B cell (primary cell): ENCODE results near the gene ALOX15B. TPM values are rescaled to one million over a fixed set of nuclear protein-coding genes. Genes with fewer than 3 reads are reported as not detected.

Experiments
- ATAC-seq: fragments of 200-7000 bp; cut with Tn5 transposase; one replicate; pipeline ENCODE4 v1.10.0; 2021; ENCODE audit warnings: low read depth, mild to moderate bottlenecking, moderate number of reproducible peaks, moderate library complexity
- CTCF ChIA-PET: fragments of 350-600 bp; sonication (Branson Sonifier 250); formaldehyde crosslinking; loops from one replicate; lab custom pipeline; 2021; ENCODE audit warnings: antibody characterized with exemption, inconsistent platforms; lab: Charles Lee
- POLR2A ChIA-PET: fragments of 350-600 bp; sonication (Branson Sonifier 250); formaldehyde crosslinking; loops from one replicate; lab custom pipeline; 2021; ENCODE audit warnings: antibody characterized with exemption; lab: Charles Lee
- DNase-seq: peaks from one replicate; pipeline ENCODE4 v3.0.0; 2013
- H2AFZ ChIP-seq: 2 replicates; pipeline ENCODE4 v1.6.1; 2012; ENCODE audit warnings: mild to moderate bottlenecking, low read depth, low read length; ENCODE audit not compliant: insufficient read depth, poor library complexity, severe bottlenecking
- H3K27ac ChIP-seq, 2 donors: 1 replicate in 1 of 2; 2 replicates in 1 of 2; pipeline ENCODE4 v1.5.1; 2012 to 2013; ENCODE audit warnings: low read length in 2 of 2, mild to moderate bottlenecking in 2 of 2, moderate library complexity in 1 of 2
- H3K27me3 ChIP-seq, 4 experiments: fragments of 200-600 bp in 1 of 4; sonication (generic) in 1 of 4; replicated peaks in 1 of 4; 1 replicate in 2 of 4; 2 replicates in 2 of 4; pipeline versions ENCODE4 v1.6.1 to v1.7.0; 2013 to 2016; ENCODE audit warnings: low read length in 3 of 4, mild to moderate bottlenecking in 2 of 4, mixed read lengths in 1 of 4, moderate library complexity in 1 of 4; ENCODE audit not compliant: insufficient read depth in 4 of 4, control insufficient read depth in 3 of 4; ENCODE audit errors: control extremely low read depth in 1 of 4
- H3K36me3 ChIP-seq, 2 experiments: replicated peaks in 1 of 2; 1 replicate in 1 of 2; 2 replicates in 1 of 2; pipeline versions ENCODE4 v1.6.1 to v1.7.1; 2013; ENCODE audit warnings: low read length in 1 of 2; ENCODE audit not compliant: insufficient read depth in 2 of 2, control insufficient read depth in 1 of 2; ENCODE audit errors: control extremely low read depth in 1 of 2, extremely low read depth in 1 of 2
- H3K4me1 ChIP-seq, 2 donors: fragments of 200-600 bp in 1 of 2; sonication (generic) in 1 of 2; 1 replicate in 1 of 2; 2 replicates in 1 of 2; pipeline versions ENCODE4 v1.5.1 to v1.6.1; 2013 to 2017; ENCODE audit warnings: low read length in 2 of 2; ENCODE audit not compliant: control insufficient read depth in 2 of 2, insufficient read depth in 2 of 2
- H3K4me2 ChIP-seq: replicated peaks from 2 replicates; pipeline ENCODE3; 2012; ENCODE audit warnings: mild to moderate bottlenecking, low read depth, low read length; ENCODE audit not compliant: poor library complexity, severe bottlenecking
- H3K4me3 ChIP-seq, 5 experiments: fragments of 200-600 bp in 1 of 5; sonication (generic) in 1 of 5; 1 replicate in 3 of 5; 2 replicates in 2 of 5; pipeline versions ENCODE4 v1.5.1 to v1.7.0; 2011 to 2016; ENCODE audit warnings: low read length in 4 of 5, mild to moderate bottlenecking in 4 of 5, low read depth in 2 of 5, control low read depth in 1 of 5, moderate library complexity in 1 of 5; ENCODE audit not compliant: insufficient read depth in 1 of 5; ENCODE audit errors: control extremely low read depth in 1 of 5, extremely low read depth in 1 of 5
- H3K79me2 ChIP-seq: fragments of 200-600 bp; sonication (generic); one replicate; pipeline ENCODE4 v1.6.0; 2016; ENCODE audit warnings: low read length; ENCODE audit not compliant: control insufficient read depth, insufficient read depth
- H3K9ac ChIP-seq: fragments of 200-600 bp; sonication (generic); 2 replicates; pipeline ENCODE4 v1.6.1; 2017; ENCODE audit warnings: mild to moderate bottlenecking, low read length, moderate library complexity
- H3K9me3 ChIP-seq, 3 donors: one replicate each; pipeline versions ENCODE4 v1.6.1 to v1.7.1; 2013; ENCODE audit warnings: low read length in 2 of 3; ENCODE audit not compliant: control insufficient read depth in 2 of 3, insufficient read depth in 1 of 3; ENCODE audit errors: control extremely low read depth in 1 of 3
- H4K20me1 ChIP-seq: 2 replicates; pipeline ENCODE4 v1.6.0; 2012; ENCODE audit warnings: mild to moderate bottlenecking, low read length; ENCODE audit not compliant: insufficient read depth, control insufficient read depth, poor library complexity, severe bottlenecking
- H3K27ac Mint-ChIP-seq: one replicate; pipeline ENCODE4 v1.8.0; 2021; ENCODE audit warnings: mixed read lengths
- H3K27me3 Mint-ChIP-seq: one replicate; pipeline ENCODE4 v1.8.0; 2021; ENCODE audit warnings: mixed read lengths
- H3K4me1 Mint-ChIP-seq: one replicate; pipeline ENCODE4 v1.8.0; 2021; ENCODE audit warnings: mixed read lengths
- H3K4me3 Mint-ChIP-seq: one replicate; pipeline ENCODE4 v1.8.0; 2021; ENCODE audit warnings: mixed read lengths
- H3K9me3 Mint-ChIP-seq: one replicate; pipeline ENCODE4 v1.8.0; 2022; ENCODE audit warnings: mixed read lengths; ENCODE audit not compliant: insufficient read depth
- EZH2 ChIP-seq: IDR thresholded peaks from 2 replicates; pipeline ENCODE4 v1.6.1; 2012; ENCODE audit warnings: borderline replicate concordance, low read depth, mild to moderate bottlenecking, moderate library complexity, low read length; ENCODE audit not compliant: insufficient read depth, poor library complexity, severe bottlenecking
- WGBS: methylation state at CpG from one replicate; pipeline ENCODE4 v1.1.5; 2013; ENCODE audit warnings: missing lambda C conversion rate; ENCODE audit not compliant: insufficient coverage; 5-methylcytosine and 5-hydroxymethylcytosine counted together
- intact Hi-C: fragments of 100-400 bp; cut with micrococcal nuclease; formaldehyde crosslinking; loops from one replicate; pipeline ENCODE4 v1.10.0; 2022
- polyA plus RNA-seq: library from polyadenylated mRNA; depleted of rRNA; stranded (reverse); fragments of >200 nt; gene quantifications from 2 replicates; pipeline ENCODE4 v1.2.3, GENCODE V29; 2012
- total RNA-seq, 2 donors: library from RNA; stranded (reverse); fragments of 120-200 nt in 1 of 2; gene quantifications; 1 replicate in 1 of 2; 2 replicates in 1 of 2; pipeline versions ENCODE4 v1.2.3 to v1.2.4, GENCODE V29; 2013 to 2022
- TF ChIP-seq, protein P1 (sequence below): fragments of 200-600 bp; IDR thresholded peaks from one replicate; pipeline ENCODE4 v1.8.0; 2022; ENCODE audit warnings: antibody characterized with exemption, mild to moderate bottlenecking

ALOX15B gene
- total and polyA plus RNA-seq, 2 donors (not counting 1 experiment from before 2014, with no cell fraction given): 0.03 TPM; not detected in 1

DNA sequence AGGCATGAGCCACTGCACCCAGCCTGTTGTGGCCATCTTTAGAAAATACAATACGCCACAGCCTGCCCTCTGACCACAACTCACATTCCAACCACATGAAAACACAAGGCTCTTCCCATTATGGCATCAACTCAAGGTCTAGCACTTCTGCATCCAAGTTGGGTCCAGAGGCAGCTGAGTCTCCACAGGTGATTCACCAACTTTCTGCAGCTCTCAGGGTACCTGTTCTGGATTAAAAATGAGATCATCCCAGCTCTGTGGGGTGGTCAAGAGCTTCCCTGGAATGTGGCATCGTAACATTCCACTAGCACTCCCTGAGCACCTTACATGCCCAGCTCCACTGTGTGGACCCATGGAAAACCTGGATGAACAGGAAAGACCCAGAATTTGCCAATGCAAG, 46.3 kb upstream of the ALOX15B start:
- H3K27ac ChIP-seq: no peak overlapping the region
- POLR2A ChIA-PET: no interaction called here
- no peaks in the 10 kb centered on the region for H3K79me2 ChIP-seq
- WGBS: 94% methylated on average over 2 of the region's 2 CpGs
- no peak overlapping the region for H3K9ac ChIP-seq
- no peak overlapping the region for H3K4me3 Mint-ChIP-seq
- H3K9me3 Mint-ChIP-seq: no peaks in the 10 kb centered on the region
- no peak overlapping the region for H3K27ac Mint-ChIP-seq
- peaks cover 12 to 23% of the 10 kb centered on the region in 2 donors for H3K4me1 ChIP-seq
- H4K20me1 ChIP-seq: no peaks in the 10 kb centered on the region
- peaks cover 28% of the 10 kb centered on the region for H3K4me1 Mint-ChIP-seq
- no peak for DNase-seq
- no peak overlapping the region for H3K4me2 ChIP-seq
- no peak for TF ChIP-seq EZH2
- TF ChIP-seq, protein P1, sequence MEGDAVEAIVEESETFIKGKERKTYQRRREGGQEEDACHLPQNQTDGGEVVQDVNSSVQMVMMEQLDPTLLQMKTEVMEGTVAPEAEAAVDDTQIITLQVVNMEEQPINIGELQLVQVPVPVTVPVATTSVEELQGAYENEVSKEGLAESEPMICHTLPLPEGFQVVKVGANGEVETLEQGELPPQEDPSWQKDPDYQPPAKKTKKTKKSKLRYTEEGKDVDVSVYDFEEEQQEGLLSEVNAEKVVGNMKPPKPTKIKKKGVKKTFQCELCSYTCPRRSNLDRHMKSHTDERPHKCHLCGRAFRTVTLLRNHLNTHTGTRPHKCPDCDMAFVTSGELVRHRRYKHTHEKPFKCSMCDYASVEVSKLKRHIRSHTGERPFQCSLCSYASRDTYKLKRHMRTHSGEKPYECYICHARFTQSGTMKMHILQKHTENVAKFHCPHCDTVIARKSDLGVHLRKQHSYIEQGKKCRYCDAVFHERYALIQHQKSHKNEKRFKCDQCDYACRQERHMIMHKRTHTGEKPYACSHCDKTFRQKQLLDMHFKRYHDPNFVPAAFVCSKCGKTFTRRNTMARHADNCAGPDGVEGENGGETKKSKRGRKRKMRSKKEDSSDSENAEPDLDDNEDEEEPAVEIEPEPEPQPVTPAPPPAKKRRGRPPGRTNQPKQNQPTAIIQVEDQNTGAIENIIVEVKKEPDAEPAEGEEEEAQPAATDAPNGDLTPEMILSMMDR: no peak
- no peak overlapping the region for H2AFZ ChIP-seq
- H3K9me3 ChIP-seq: no peaks in the 10 kb centered on the region
- CTCF ChIA-PET: interaction anchor here (1.1 to 1.6 kb wide), 9 partner anchors 9 to 249 kb away, joined by 3 to 6 read pairs (median 5); partner anchors contain the start of gene RNF227
- no peak for ATAC-seq
- H3K4me3 ChIP-seq: no peak overlapping the region
- intact Hi-C loops: no loop called here
- H3K27me3 ChIP-seq: peaks cover 0 to 11% (median 0%) of the 10 kb centered on the region in 4 experiments
- H3K27me3 Mint-ChIP-seq: peaks cover 20% of the 10 kb centered on the region
- no peaks in the 10 kb centered on the region for H3K36me3 ChIP-seq

DNA sequence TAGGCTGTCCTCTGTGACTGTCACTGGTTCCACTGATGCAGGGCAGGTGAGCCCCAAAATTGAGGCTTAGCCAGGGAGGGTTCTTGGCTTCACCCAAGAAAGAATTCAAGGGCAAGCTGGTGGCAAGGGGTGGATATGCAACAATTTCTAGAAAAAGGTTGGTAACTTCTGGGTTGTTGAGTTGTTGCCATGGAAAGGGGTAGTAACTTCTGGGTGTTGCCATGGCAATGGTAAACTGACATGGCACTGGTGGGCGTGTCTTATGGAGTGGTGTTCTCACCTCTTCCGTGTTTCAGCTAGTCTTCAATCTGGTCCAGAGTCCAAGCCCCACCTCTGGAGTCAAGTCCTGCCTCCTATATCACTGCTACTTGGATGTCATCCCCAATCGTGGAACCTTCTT, 45.9 kb upstream of the ALOX15B start:
- peaks cover 18% of the 10 kb centered on the region for H3K27me3 Mint-ChIP-seq
- H3K4me1 Mint-ChIP-seq: peaks cover 28% of the 10 kb centered on the region
- no peaks in the 10 kb centered on the region for H3K79me2 ChIP-seq
- no peaks in the 10 kb centered on the region for H3K36me3 ChIP-seq
- TF ChIP-seq, protein P1: no peak
- TF ChIP-seq EZH2: no peak
- H3K9ac ChIP-seq: no peak overlapping the region
- no peaks in the 10 kb centered on the region for H4K20me1 ChIP-seq
- no peak overlapping the region for H3K27ac ChIP-seq
- CTCF ChIA-PET: interaction anchor here (1.1 to 1.6 kb wide), 9 partner anchors 9 to 249 kb away, joined by 3 to 6 read pairs (median 5); partner anchors contain the start of gene RNF227
- intact Hi-C loops: no loop called here
- no peak overlapping the region for H3K4me3 Mint-ChIP-seq
- H3K4me2 ChIP-seq: no peak overlapping the region
- no peak overlapping the region for H2AFZ ChIP-seq
- peaks cover 12 to 23% of the 10 kb centered on the region in 2 donors for H3K4me1 ChIP-seq
- no peaks in the 10 kb centered on the region for H3K9me3 ChIP-seq
- ATAC-seq (no peak), DNase-seq (peak; percentile 37)
- 100% methylated on average over 2 of the region's 3 CpGs for WGBS
- H3K4me3 ChIP-seq: no peak overlapping the region
- no peaks in the 10 kb centered on the region for H3K9me3 Mint-ChIP-seq
- POLR2A ChIA-PET: no interaction called here
- H3K27me3 ChIP-seq: peaks cover 0 to 15% (median 0%) of the 10 kb centered on the region in 4 experiments
- no peak overlapping the region for H3K27ac Mint-ChIP-seq
